Transverse colon (tissue), 4 donors: Measurements from ENCODE around the gene ERICH2. TPM values are rescaled to one million over a fixed set of nuclear protein-coding genes. Genes with fewer than 3 reads are reported as not detected.

Experiments
- DNase-seq: peaks from one replicate; pipeline ENCODE4 v3.0.0-alpha.2; 2019
- H3K27ac ChIP-seq, 4 donors: fragments of 200-600 bp; sonication (generic); 2 replicates each; pipeline ENCODE4 v1.5.1; 2016 to 2018; ENCODE audit warnings: inconsistent platforms in 4 of 4
- H3K27me3 ChIP-seq: fragments of 200-600 bp; sonication (generic); 2 replicates; pipeline ENCODE4 v1.5.1; 2017; ENCODE audit warnings: inconsistent platforms
- H3K36me3 ChIP-seq, 4 donors: fragments of 200-600 bp; sonication (generic); 2 replicates each; pipeline ENCODE4 v1.5.1; 2017 to 2019; ENCODE audit warnings: inconsistent platforms in 4 of 4
- H3K4me1 ChIP-seq, 4 donors: fragments of 200-600 bp; sonication (generic); 2 replicates each; pipeline ENCODE4 v1.5.1; 2017 to 2020; ENCODE audit warnings: inconsistent platforms in 4 of 4
- H3K4me3 ChIP-seq, 4 donors: fragments of 200-600 bp; sonication (generic); 1 replicate in 1 of 4; 2 replicates in 3 of 4; pipeline versions ENCODE4 v1.5.1 to v1.6.1; 2017 to 2019; ENCODE audit warnings: inconsistent platforms in 4 of 4
- H3K9me3 ChIP-seq, 2 donors: fragments of 200-600 bp; sonication (generic); 2 replicates each; pipeline ENCODE4 v1.5.1; 2017 to 2019; ENCODE audit warnings: inconsistent platforms in 2 of 2
- EP300 ChIP-seq: sonication (generic); formaldehyde crosslinking; IDR thresholded peaks from one replicate; pipeline ENCODE4 v1.6.1; 2017; ENCODE audit warnings: antibody characterized with exemption, low read depth
- POLR2A ChIP-seq: fragments of 450-650 bp; IDR thresholded peaks from one replicate; pipeline ENCODE4 v1.6.1; 2016; ENCODE audit warnings: antibody characterized with exemption, mild to moderate bottlenecking, moderate library complexity
- POLR2AphosphoS5 ChIP-seq, 3 donors: sonication (generic); formaldehyde crosslinking; IDR thresholded peaks; one replicate each; pipeline ENCODE4 v1.6.1; 2016; ENCODE audit warnings: antibody characterized with exemption in 3 of 3
- WGBS, 2 donors: methylation state at CpG; one replicate each; pipeline ENCODE4 v1.1.5; 2018; ENCODE audit warnings: low coverage in 1 of 2; 5-methylcytosine and 5-hydroxymethylcytosine counted together
- in situ Hi-C, 4 donors: fragments of 200-750 bp; cut with MboI; loops; one replicate each; pipeline versions ENCODE4 v1.15.0 to v1.15.1; 2017; ENCODE audit warnings: low sequenced_read_pairs in 3 of 4, low pct_ligation_motif_present in 1 of 4, low pct_unique_long_range_greater_than_20kb in 1 of 4
- intact Hi-C: fragments of 100-400 bp; cut with DNase I; formaldehyde crosslinking; loops from one replicate; pipeline ENCODE4 v1.15.1; 2023; ENCODE audit warnings: low total_unique reads
- small RNA-seq, 4 donors: library from RNA; depleted of rRNA; stranded (forward); fragments of <200 nt; gene quantifications; one replicate each; pipeline ENCODE3, GENCODE V24; 2016
- total RNA-seq, 4 donors: library from RNA; depleted of rRNA; stranded (reverse); fragments of >200 nt; gene quantifications; one replicate each; pipeline ENCODE4 v1.1.0, GENCODE V29; 2016
- TF ChIP-seq, protein P1 (sequence below), 5 experiments: fragments of 200-600 bp in 3 of 5; fragments of 450-650 bp in 2 of 5; sonication (generic) in 3 of 5; IDR thresholded peaks; 1 replicate in 2 of 5; 2 replicates in 3 of 5; pipeline ENCODE4 v1.5.1; 2016 to 2017; ENCODE audit warnings: antibody characterized with exemption in 5 of 5, inconsistent platforms in 3 of 5, mild to moderate bottlenecking in 2 of 5, moderate library complexity in 1 of 5

ERICH2 gene
- total RNA-seq, 4 donors from 2014 or later = not detected

DNA sequence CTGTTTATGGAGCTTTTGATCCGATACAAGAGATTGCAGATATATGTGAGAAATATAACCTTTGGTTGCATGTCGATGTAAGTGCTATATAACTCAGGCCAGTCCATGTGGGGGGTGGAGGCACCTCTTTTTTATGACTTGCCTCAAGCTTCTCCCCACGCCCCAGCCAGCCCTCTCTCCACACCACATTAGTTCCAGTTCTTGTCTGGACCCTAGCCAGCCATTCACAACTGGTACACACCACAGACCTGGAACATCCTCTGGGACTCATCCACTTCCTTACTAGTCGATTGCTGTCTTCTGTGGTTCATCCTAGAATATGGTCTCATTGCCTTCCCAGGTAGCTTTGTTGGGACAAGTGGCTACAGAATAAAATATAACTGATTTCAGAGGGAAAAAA is 77.5 kb downstream of the ERICH2 start:
- H3K36me3 ChIP-seq = no peaks in the 10 kb centered on the region
- H3K9me3 ChIP-seq = no peaks in the 10 kb centered on the region
- peaks cover 3% of the 10 kb centered on the region for H3K27me3 ChIP-seq
- no peaks in the 10 kb centered on the region for H3K4me1 ChIP-seq
- DNase-seq = no peak
- in situ Hi-C loops (no loop called here), intact Hi-C loops (no loop called here)
- WGBS, 2 donors = 59 to 60% methylated on average over 2 to 4 of the region's 4 CpGs
- H3K4me3 ChIP-seq = no peak overlapping the region
- no peak for TF ChIP-seq POLR2A
- no peak for TF ChIP-seq EP300
- TF ChIP-seq, protein P1, sequence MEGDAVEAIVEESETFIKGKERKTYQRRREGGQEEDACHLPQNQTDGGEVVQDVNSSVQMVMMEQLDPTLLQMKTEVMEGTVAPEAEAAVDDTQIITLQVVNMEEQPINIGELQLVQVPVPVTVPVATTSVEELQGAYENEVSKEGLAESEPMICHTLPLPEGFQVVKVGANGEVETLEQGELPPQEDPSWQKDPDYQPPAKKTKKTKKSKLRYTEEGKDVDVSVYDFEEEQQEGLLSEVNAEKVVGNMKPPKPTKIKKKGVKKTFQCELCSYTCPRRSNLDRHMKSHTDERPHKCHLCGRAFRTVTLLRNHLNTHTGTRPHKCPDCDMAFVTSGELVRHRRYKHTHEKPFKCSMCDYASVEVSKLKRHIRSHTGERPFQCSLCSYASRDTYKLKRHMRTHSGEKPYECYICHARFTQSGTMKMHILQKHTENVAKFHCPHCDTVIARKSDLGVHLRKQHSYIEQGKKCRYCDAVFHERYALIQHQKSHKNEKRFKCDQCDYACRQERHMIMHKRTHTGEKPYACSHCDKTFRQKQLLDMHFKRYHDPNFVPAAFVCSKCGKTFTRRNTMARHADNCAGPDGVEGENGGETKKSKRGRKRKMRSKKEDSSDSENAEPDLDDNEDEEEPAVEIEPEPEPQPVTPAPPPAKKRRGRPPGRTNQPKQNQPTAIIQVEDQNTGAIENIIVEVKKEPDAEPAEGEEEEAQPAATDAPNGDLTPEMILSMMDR (IDR thresholded peaks at IDR 0.05) = no peak
- no peak for TF ChIP-seq POLR2AphosphoS5 (IDR thresholded peaks at IDR 0.05)
- H3K27ac ChIP-seq = no peak overlapping the region

Small RNAs within 50 kb of the gene (small RNA-seq; reads per million reads assigned to genes)
- gene RF00019 = 0 reads per million in 4 donors

Other genes with a start within 250 kb of the ERICH2 start
- gene SP5, start 55.0 kb upstream of the ERICH2 start, total RNA-seq = 1 to 10 TPM in 1 of 4 donors, under 1 TPM in 1, not detected in 2; 0.41 to 2.2 TPM
- gene GAD1, start 46.5 kb downstream of the ERICH2 start, total RNA-seq = not detected
- 10 to 100 TPM; 14.7 to 43.7 (median 29.4) TPM for gene GORASP2, start 158.9 kb downstream of the ERICH2 start, total RNA-seq